Right lobe of liver (tissue), 4 donors: Measurements from ENCODE around the gene NKAIN2.

ENCODE experiments used
- POLR2A ChIP-seq: fragments of 450-650 bp; IDR thresholded peaks from one replicate; pipeline ENCODE4 v1.6.1; 2017; ENCODE audit warnings: antibody characterized with exemption, mild to moderate bottlenecking
- TF ChIP-seq, protein P1 (sequence below), 4 donors: fragments of 200-600 bp in 3 of 4; fragments of 450-650 bp in 1 of 4; IDR thresholded peaks; one replicate each; pipeline versions ENCODE4 v1.5.1 to v1.8.0; 2016 to 2022; ENCODE audit warnings: antibody characterized with exemption in 4 of 4, mild to moderate bottlenecking in 2 of 4
- donor health status: DM: no; HTN: no; CAD: no.
- donor health status: DM: no; HTN: no; CAD: no.
- donor health status: DM: no; HTN: yes; CAD: no.

DNA sequence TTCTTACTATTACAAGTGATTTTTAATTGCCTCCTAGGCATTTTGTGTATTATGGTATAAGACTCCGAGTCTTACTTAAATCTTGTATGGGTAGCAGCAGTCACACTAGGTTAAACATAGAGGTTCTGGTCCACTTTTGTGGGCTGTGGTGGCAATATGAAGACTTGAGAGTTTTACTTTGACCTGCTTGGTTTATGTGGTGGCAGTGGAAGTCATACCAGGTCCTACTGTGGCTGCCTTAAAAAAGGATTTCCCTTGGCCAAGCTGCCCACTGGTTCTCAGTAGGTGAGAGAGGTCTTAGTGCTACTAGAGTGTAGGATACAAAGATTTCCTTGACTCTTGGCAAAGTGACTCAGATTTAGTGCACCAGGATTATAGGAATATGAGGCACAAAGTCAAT, 44.2 kb upstream of the NKAIN2 start:
- TF ChIP-seq, protein P1, sequence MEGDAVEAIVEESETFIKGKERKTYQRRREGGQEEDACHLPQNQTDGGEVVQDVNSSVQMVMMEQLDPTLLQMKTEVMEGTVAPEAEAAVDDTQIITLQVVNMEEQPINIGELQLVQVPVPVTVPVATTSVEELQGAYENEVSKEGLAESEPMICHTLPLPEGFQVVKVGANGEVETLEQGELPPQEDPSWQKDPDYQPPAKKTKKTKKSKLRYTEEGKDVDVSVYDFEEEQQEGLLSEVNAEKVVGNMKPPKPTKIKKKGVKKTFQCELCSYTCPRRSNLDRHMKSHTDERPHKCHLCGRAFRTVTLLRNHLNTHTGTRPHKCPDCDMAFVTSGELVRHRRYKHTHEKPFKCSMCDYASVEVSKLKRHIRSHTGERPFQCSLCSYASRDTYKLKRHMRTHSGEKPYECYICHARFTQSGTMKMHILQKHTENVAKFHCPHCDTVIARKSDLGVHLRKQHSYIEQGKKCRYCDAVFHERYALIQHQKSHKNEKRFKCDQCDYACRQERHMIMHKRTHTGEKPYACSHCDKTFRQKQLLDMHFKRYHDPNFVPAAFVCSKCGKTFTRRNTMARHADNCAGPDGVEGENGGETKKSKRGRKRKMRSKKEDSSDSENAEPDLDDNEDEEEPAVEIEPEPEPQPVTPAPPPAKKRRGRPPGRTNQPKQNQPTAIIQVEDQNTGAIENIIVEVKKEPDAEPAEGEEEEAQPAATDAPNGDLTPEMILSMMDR (IDR thresholded peaks at IDR 0.05) = no peak
- TF ChIP-seq POLR2A = no peak
